HCT116 (cell line): Measurements from ENCODE around the gene PITPNC1. TPM values are rescaled to one million over a fixed set of nuclear protein-coding genes. Genes with fewer than 3 reads are reported as not detected.

ENCODE experiments used
- ATAC-seq: fragments of 200-7000 bp; cut with Tn5 transposase; 2 replicates; pipeline ENCODE4 v1.9.1; 2020; ENCODE audit warnings: mild to moderate bottlenecking, moderate library complexity
- BruUV-seq: library from RNA; stranded (reverse); fragments of 400-500 nt; replicated peaks from 2 replicates; lab custom pipeline; 2021; lab: Mats Ljungman, UMichigan
- CTCF ChIA-PET: fragments of 300-600 bp; sonication (Branson Sonifier 250); formaldehyde crosslinking; loops from one replicate; lab custom pipeline; 2021; ENCODE audit warnings: antibody characterized with exemption; lab: Charles Lee
- POLR2A ChIA-PET: fragments of 300-600, 350-600 bp; sonication (Branson Sonifier 250); formaldehyde crosslinking; loops from one replicate; lab custom pipeline; 2021; ENCODE audit warnings: antibody characterized with exemption; lab: Charles Lee
- RAD21 ChIA-PET, 2 experiments: fragments of 300-600 bp; sonication (Branson Sonifier 250); formaldehyde crosslinking; loops; one replicate each; lab custom pipeline; 2023; ENCODE audit warnings: low total read pairs in 2 of 2; ENCODE audit not compliant: uncharacterized antibody in 2 of 2, unreplicated experiment in 2 of 2, low non-redundant PET in 1 of 2; lab: Charles Lee
- DNase-seq: peaks from one replicate; pipeline ENCODE4 v3.0.0-alpha.2; 2010; ENCODE audit warnings: low read depth, low spot score
- H2AFZ ChIP-seq: fragments of 200-600 bp; shearing (Covaris generic), sonication (generic); 2 replicates; pipeline ENCODE4 v1.6.1; 2017; ENCODE audit warnings: low read depth, mixed run types, mixed read lengths, antibody characterized with exemption, low read length; ENCODE audit not compliant: poor library complexity, severe bottlenecking
- H3K27ac ChIP-seq: 2 replicates; pipeline ENCODE4 v1.5.1; 2012; ENCODE audit warnings: low read depth, low read length
- H3K27me3 ChIP-seq: fragments of 200-600 bp; sonication (generic); 2 replicates; pipeline ENCODE4 v1.6.1; 2016; ENCODE audit warnings: mixed run types, low read length, mixed read lengths; ENCODE audit not compliant: insufficient read depth
- H3K36me3 ChIP-seq, 2 experiments: fragments of 200-500 bp in 1 of 2; fragments of 200-600 bp in 1 of 2; sonication (Bioruptor generic) in 1 of 2; sonication (generic) in 1 of 2; 2 replicates each; pipeline versions ENCODE4 v1.5.1 to v1.6.1; 2014 to 2016; ENCODE audit warnings: low read length in 2 of 2, inconsistent platforms in 1 of 2, mixed read lengths in 1 of 2, mixed run types in 1 of 2; ENCODE audit not compliant: insufficient read depth in 2 of 2, control insufficient read depth in 1 of 2
- H3K4me1 ChIP-seq, 2 experiments: fragments of 200-600 bp in 1 of 2; sonication (generic) in 1 of 2; 2 replicates each; pipeline versions ENCODE4 v1.5.1 to v1.6.1; 2012 to 2017; ENCODE audit warnings: low read length in 2 of 2, inconsistent platforms in 1 of 2, mild to moderate bottlenecking in 1 of 2, mixed read lengths in 1 of 2, mixed run types in 1 of 2, moderate library complexity in 1 of 2; ENCODE audit not compliant: insufficient read depth in 2 of 2, control insufficient read depth in 1 of 2
- H3K4me2 ChIP-seq: fragments of 200-600 bp; sonication (generic); 2 replicates; pipeline ENCODE4 v1.6.1; 2017; ENCODE audit warnings: mixed run types, low read length, mixed read lengths
- H3K4me3 ChIP-seq, 2 experiments: fragments of 200-600 bp in 1 of 2; sonication (generic) in 1 of 2; replicated peaks in 1 of 2; 2 replicates each; pipeline ENCODE4 v1.5.1; 2011 to 2016; ENCODE audit warnings: low read length in 2 of 2, control low read depth in 1 of 2, low read depth in 1 of 2, mild to moderate bottlenecking in 1 of 2, mixed read lengths in 1 of 2, mixed run types in 1 of 2
- H3K79me2 ChIP-seq: fragments of 200-600 bp; sonication (generic); 2 replicates; pipeline ENCODE4 v1.6.1; 2017; ENCODE audit warnings: mild to moderate bottlenecking, mixed run types, low read length, moderate library complexity, mixed read lengths; ENCODE audit not compliant: insufficient read depth
- H3K9ac ChIP-seq: fragments of 200-600 bp; sonication (generic); 2 replicates; pipeline ENCODE4 v1.6.1; 2016; ENCODE audit warnings: low read length, mixed read lengths
- H3K9me2 ChIP-seq: fragments of 200-600 bp; sonication (generic), shearing (Covaris generic); 2 replicates; pipeline ENCODE4 v1.6.1; 2017; ENCODE audit warnings: mixed run types, mild to moderate bottlenecking, moderate library complexity; ENCODE audit not compliant: insufficient read depth
- H3K9me3 ChIP-seq, 2 experiments: fragments of 200-500 bp in 1 of 2; fragments of 200-600 bp in 1 of 2; sonication (Bioruptor generic) in 1 of 2; sonication (generic) in 1 of 2; 2 replicates each; pipeline ENCODE4 v1.6.1; 2014 to 2017; ENCODE audit warnings: low read length in 2 of 2, mixed read lengths in 2 of 2, inconsistent platforms in 1 of 2, low read depth in 1 of 2, mild to moderate bottlenecking in 1 of 2, mixed run types in 1 of 2, moderate library complexity in 1 of 2; ENCODE audit not compliant: control insufficient read depth in 1 of 2, insufficient read depth in 1 of 2
- H4K20me1 ChIP-seq: fragments of 200-600 bp; sonication (generic), shearing (Covaris generic); 2 replicates; pipeline ENCODE4 v1.6.1; 2017; ENCODE audit warnings: mixed run types, mild to moderate bottlenecking, moderate library complexity; ENCODE audit not compliant: insufficient read depth
- ATF3 ChIP-seq: IDR thresholded peaks from 2 replicates; pipeline ENCODE4 v1.6.1; 2012
- CBX3 ChIP-seq: IDR thresholded peaks from 2 replicates; pipeline ENCODE4 v1.6.1; 2012; ENCODE audit warnings: low read depth
- CEBPB ChIP-seq: IDR thresholded peaks from 2 replicates; pipeline ENCODE4 v1.6.1; 2012; ENCODE audit warnings: low read depth
- CTCF ChIP-seq, 3 experiments: fragments of 200-600 bp in 1 of 3; sonication (generic) in 1 of 3; IDR thresholded peaks in 2 of 3; conservative IDR thresholded peaks in 1 of 3; 2 replicates each; pipeline ENCODE4 v1.5.1; 2012 to 2017; ENCODE audit warnings: low read depth in 2 of 3, low read length in 2 of 3, antibody characterized with exemption in 1 of 3, borderline replicate concordance in 1 of 3, control low read depth in 1 of 3, mild to moderate bottlenecking in 1 of 3, mixed read lengths in 1 of 3, mixed run types in 1 of 3, moderate library complexity in 1 of 3; ENCODE audit not compliant: insufficient read depth in 1 of 3
- EGR1 ChIP-seq: IDR thresholded peaks from 2 replicates; pipeline ENCODE4 v1.6.1; 2012; ENCODE audit warnings: low read depth
- EZH2 ChIP-seq: fragments of 200-600 bp; sonication (generic); IDR thresholded peaks from 2 replicates; pipeline ENCODE4 v1.6.1; 2017; ENCODE audit warnings: antibody characterized with exemption, mixed run types
- FOSL1 ChIP-seq: IDR thresholded peaks from 2 replicates; pipeline ENCODE4 v1.6.1; 2012; ENCODE audit warnings: low read depth
- MAX ChIP-seq: IDR thresholded peaks from 2 replicates; pipeline ENCODE4 v1.6.1; 2012
- POLR2A ChIP-seq: IDR thresholded peaks from 2 replicates; pipeline ENCODE4 v1.7.0; 2011; ENCODE audit warnings: borderline replicate concordance; ENCODE audit not compliant: insufficient read depth, insufficient read length; ENCODE audit errors: extremely low read depth
- POLR2AphosphoS5 ChIP-seq: IDR thresholded peaks from 2 replicates; pipeline ENCODE4 v1.6.1; 2011; ENCODE audit warnings: mild to moderate bottlenecking, low read depth, low read length, moderate library complexity
- SRF ChIP-seq: IDR thresholded peaks from 2 replicates; pipeline ENCODE4 v1.6.1; 2012; ENCODE audit warnings: low read depth
- YY1 ChIP-seq: IDR thresholded peaks from 2 replicates; pipeline ENCODE4 v1.6.1; 2011; ENCODE audit warnings: low read length, low read depth, moderate library complexity, mild to moderate bottlenecking; ENCODE audit not compliant: insufficient replicate concordance; ENCODE audit errors: extremely low read depth
- ZNF274 ChIP-seq: fragments of 200-500 bp; sonication (Bioruptor generic); IDR thresholded peaks from 2 replicates; pipeline ENCODE4 v1.6.1; 2014; ENCODE audit warnings: mild to moderate bottlenecking, low read depth, low read length, inconsistent platforms
- intact Hi-C: fragments of 100-400 bp; cut with micrococcal nuclease; formaldehyde crosslinking; loops from 2 replicates; pipeline ENCODE4 v1.10.0; 2022
- total RNA-seq: library from RNA; stranded (reverse); gene quantifications from one replicate; pipeline ENCODE4 v1.2.1, GENCODE V29; 2021; ENCODE audit not compliant: unreplicated experiment

The PITPNC1 gene
- total RNA-seq, 1 experiment from 2014 or later, result 41.9 TPM

GRCh38 chr17:67375054-67375427 lies 2.0 kb upstream of the PITPNC1 start (continued):
- no peak for TF ChIP-seq ATF3
- no peak for TF ChIP-seq MAX
- no peak for TF ChIP-seq CEBPB
- no peak for TF ChIP-seq YY1
- TF ChIP-seq ZNF274, result no peak

GRCh38 chr17:67375716-67376115 lies 1.4 kb upstream of the PITPNC1 start:
- no peak for TF ChIP-seq CBX3
- TF ChIP-seq SRF, result no peak
- TF ChIP-seq POLR2AphosphoS5, result no peak
- TF ChIP-seq CEBPB, result no peak
- no peak for TF ChIP-seq EZH2
- TF ChIP-seq EGR1, result no peak
- TF ChIP-seq CTCF (IDR thresholded peaks at IDR 0.05 in 2 of 3, conservative IDR thresholded peaks at IDR 0.05 in 1 of 3; ENCODE audit: borderline replicate concordance in 1 of 3, insufficient read depth in 1 of 3, low read depth in 2 of 3, low read length in 2 of 3), result no peak
- no peak for TF ChIP-seq POLR2A
- no peak for TF ChIP-seq FOSL1
- Histone ChIP-seq H3K4me2 (peak overlapping the region; percentile 97), H4K20me1 (no peaks in the 10 kb centered on the region), H3K4me3 (no peak overlapping the region), H3K4me1 (peaks cover 26 to 49% of the 10 kb centered on the region in 2 experiments), H3K36me3 (no peaks in the 10 kb centered on the region), H2AFZ (no peak overlapping the region), H3K79me2 (peaks cover 21% of the 10 kb centered on the region; the same call in 1 of the 2 replicates), H3K27ac (no peak overlapping the region), H3K9me3 (no peaks in the 10 kb centered on the region), H3K27me3 (no peaks in the 10 kb centered on the region), H3K9ac (no peak overlapping the region), H3K9me2 (no peaks in the 10 kb centered on the region)
- ChIA-PET CTCF (interaction anchor here (0.6 to 4.7 kb wide), 15 partner anchors 14 to 405 kb away, joined by 3 to 41 read pairs (median 6); no protein-coding TSS in a partner anchor), RAD21 (interaction anchor here in 1 of 2 experiments (0.6 to 0.7 kb wide), 2 partner anchors 9 to 403 kb away, joined by 3 read pairs; no protein-coding TSS in a partner anchor), POLR2A (interaction anchor here (0.7 to 1.9 kb wide), 3 partner anchors 10 to 258 kb away, joined by 4 to 6 read pairs (median 6); partner anchors contain the start of gene PSMD12)
- ATAC-seq (no peak), DNase-seq (no peak)
- intact Hi-C loops, result loop anchor here (5.0 kb wide), 2 partner anchors 47 to 452 kb away; partner anchors contain the start of gene BPTF
- no TSS peak for BruUV-seq
